H1 (cell line): ENCODE data around the gene SLC7A5.
"Not testable (repeated sequence)": the region's sequence is repeated elsewhere in the genome, so short reads cannot be mapped to it uniquely, and the experiment has no call there.

Experiments
- CREB1 ChIP-seq: IDR thresholded peaks from 2 replicates; pipeline ENCODE4 v1.6.1; 2012; ENCODE audit warnings: inconsistent platforms
- POLR2A ChIP-seq, 2 experiments: IDR thresholded peaks; 1 replicate in 1 of 2; 2 replicates in 1 of 2; pipeline ENCODE4 v1.6.1; 2011; ENCODE audit warnings: low read depth in 2 of 2, low read length in 2 of 2, mild to moderate bottlenecking in 2 of 2; ENCODE audit errors: control extremely low read depth in 1 of 2
- YY1 ChIP-seq: IDR thresholded peaks from 2 replicates; pipeline ENCODE4 v1.6.1; 2011; ENCODE audit warnings: low read depth, mild to moderate bottlenecking, low read length

DNA sequence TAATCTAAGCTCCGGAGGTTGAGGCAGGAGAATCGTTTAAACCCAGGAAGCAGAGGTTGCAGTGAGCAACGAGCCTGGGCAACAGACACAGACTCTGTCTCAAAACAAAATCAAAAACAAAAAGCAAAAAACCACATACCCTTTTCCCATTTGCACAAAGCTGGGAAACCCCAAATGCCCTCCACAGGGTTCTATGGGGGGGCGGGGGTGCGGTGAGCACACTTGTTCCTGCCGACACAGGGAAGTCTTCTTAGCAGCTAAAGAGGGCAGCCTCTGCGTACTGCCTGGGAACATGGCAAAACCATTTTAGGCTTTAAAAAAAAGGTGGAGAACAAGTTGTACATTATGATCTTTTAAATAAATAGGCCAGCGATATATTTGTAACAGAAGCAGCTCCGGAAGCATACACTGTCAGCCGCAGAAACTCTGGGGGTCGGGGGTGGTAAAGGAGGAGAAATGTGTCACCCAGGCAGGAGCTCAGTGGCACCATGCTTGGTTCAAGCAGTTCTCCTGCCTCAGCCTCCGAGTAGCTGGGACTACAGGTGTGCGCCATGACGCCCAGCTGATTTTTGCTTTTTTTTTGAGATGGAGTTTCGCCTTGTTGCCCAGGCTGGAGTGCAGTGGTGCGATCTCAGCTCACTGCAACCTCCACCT, 3.3 kb downstream of the SLC7A5 start:
- not testable (repeated sequence) for TF ChIP-seq YY1, CREB1
- 0 out of 3 replicates have a peak, but pooled peaks of 1 of the 2 experiments have one; percentile 18 for TF ChIP-seq POLR2A (IDR thresholded peaks at IDR 0.05; ENCODE audit: control extremely low read depth in 1 of 2, low read depth in 2 of 2, low read length in 2 of 2)
